ENCODE results near the gene CHSY1.

The CHSY1 gene

GRCh38 chr15:101203607-101204189, 48.1 kb downstream of the CHSY1 start:
- TF ChIP-seq CTCF (conservative IDR thresholded peaks at IDR 0.05), result no peak
- H3K27ac ChIP-seq, result no peak overlapping the region

GRCh38 chr15:101203029-101203573, 48.7 kb downstream of the CHSY1 start:
- TF ChIP-seq CTCF (conservative IDR thresholded peaks at IDR 0.05), result no peak
- H3K27ac ChIP-seq, result no peak overlapping the region

- TF ChIP-seq CTCF (conservative IDR thresholded peaks at IDR 0.05), result no peak
- H3K27ac ChIP-seq, result no peak overlapping the region
Measured at GRCh38 chr15:101201411-101202174, 50.3 kb downstream of the CHSY1 start.

GRCh38 chr15:101200181-101200580, 51.7 kb downstream of the CHSY1 start:
- no peak overlapping the region for H3K27ac ChIP-seq
- no peak for TF ChIP-seq CTCF (conservative IDR thresholded peaks at IDR 0.05)

- H3K27ac ChIP-seq, result no peak overlapping the region
Measured at GRCh38 chr15:101198800-101199199, 53.0 kb downstream of the CHSY1 start.

GRCh38 chr15:101198031-101198575, 53.7 kb downstream of the CHSY1 start:
- H3K27ac ChIP-seq, result no peak overlapping the region
- TF ChIP-seq CTCF (conservative IDR thresholded peaks at IDR 0.05), result no peak

More at GRCh38 chr15:101198800-101199199, 53.0 kb downstream of the CHSY1 start:
- no peak for TF ChIP-seq CTCF (conservative IDR thresholded peaks at IDR 0.05)

- H3K27ac ChIP-seq, result no peak overlapping the region
- TF ChIP-seq CTCF (conservative IDR thresholded peaks at IDR 0.05), result no peak
Measured at GRCh38 chr15:101194546-101195125, 57.2 kb downstream of the CHSY1 start.
